K562 (cell line): ENCODE measurements around the gene WDR47. TPM values are rescaled to one million over a fixed set of nuclear protein-coding genes. Genes with fewer than 3 reads are reported as not detected.

Experiments used
- ADNP ChIP-seq: fragments of 200-800 bp; sonication (Bioruptor generic); IDR thresholded peaks from 2 replicates; pipeline ENCODE4 v1.6.1; 2016; ENCODE audit warnings: missing genetic modification characterization, missing compliant biosample characterization
- ATF1 ChIP-seq, 2 experiments: fragments of 450-650 bp in 1 of 2; IDR thresholded peaks; 2 replicates each; pipeline ENCODE4 v1.6.1; 2016; ENCODE audit warnings: missing compliant biosample characterization in 1 of 2, missing genetic modification characterization in 1 of 2
- DACH1 ChIP-seq: fragments of 450-650 bp; IDR thresholded peaks from 2 replicates; pipeline ENCODE4 v1.6.1; 2018; ENCODE audit not compliant: partially characterized antibody
- ELK1 ChIP-seq: sonication (generic); formaldehyde crosslinking; IDR thresholded peaks from 2 replicates; pipeline ENCODE4 v1.8.1; 2022; ENCODE audit warnings: missing genetic modification reagents
- HES1 ChIP-seq: fragments of 450-650 bp; IDR thresholded peaks from 2 replicates; pipeline ENCODE4 v1.6.1; 2016; ENCODE audit warnings: low read depth, mild to moderate bottlenecking, moderate library complexity
- HNRNPH1 ChIP-seq: fragments of 200-400 bp; formaldehyde crosslinking; optimal IDR thresholded peaks from 2 replicates; pipeline ENCODE3; 2017; ENCODE audit warnings: low read depth, mild to moderate bottlenecking, low read length, moderate library complexity
- MAFF ChIP-seq: IDR thresholded peaks from 2 replicates; pipeline ENCODE4 v1.6.1; 2012; ENCODE audit warnings: low read length, improper control_type of control experiment
- MAFG ChIP-seq: fragments of 450-650 bp; conservative IDR thresholded peaks from 2 replicates; pipeline ENCODE4 v1.6.1; 2016; ENCODE audit warnings: missing genetic modification characterization, missing compliant biosample characterization
- NFIX ChIP-seq: fragments of 250-450 bp; sonication (Bioruptor Pico); IDR thresholded peaks from 2 replicates; pipeline ENCODE4 v1.4.0; 2020; ENCODE audit warnings: low read depth, mild to moderate bottlenecking, moderate library complexity
- NR2C2 ChIP-seq, 2 experiments: fragments of 200-800 bp in 1 of 2; sonication (Bioruptor generic) in 1 of 2; sonication (generic) in 1 of 2; formaldehyde crosslinking in 1 of 2; IDR thresholded peaks; 2 replicates each; pipeline versions ENCODE4 v1.6.1 to v1.8.0; 2016 to 2022; ENCODE audit warnings: mild to moderate bottlenecking in 1 of 2, missing compliant biosample characterization in 1 of 2, missing genetic modification characterization in 1 of 2, missing genetic modification reagents in 1 of 2
- RBFOX2 ChIP-seq: fragments of 200-400 bp; formaldehyde crosslinking; IDR thresholded peaks from 2 replicates; pipeline ENCODE4 v1.6.1; 2017; ENCODE audit warnings: low read depth, mild to moderate bottlenecking, low read length, moderate library complexity
- SETDB1 ChIP-seq: IDR thresholded peaks from one replicate; pipeline ENCODE4 v1.6.1; 2012; ENCODE audit warnings: low read length, control low read depth, inconsistent platforms
- YY1 ChIP-seq, 3 experiments: IDR thresholded peaks; 2 replicates each; pipeline ENCODE4 v1.6.1; 2011; ENCODE audit warnings: low read length in 2 of 3, mild to moderate bottlenecking in 2 of 3, moderate library complexity in 2 of 3, borderline replicate concordance in 1 of 3, control low read depth in 1 of 3, low read depth in 1 of 3; ENCODE audit not compliant: insufficient read depth in 3 of 3, insufficient replicate concordance in 2 of 3, control insufficient read depth in 1 of 3, insufficient read length in 1 of 3; ENCODE audit errors: extremely low read depth in 1 of 3
- ZNF197 ChIP-seq: fragments of 200-800 bp; sonication (Bioruptor generic); IDR thresholded peaks from 2 replicates; pipeline ENCODE4 v1.6.1; 2016; ENCODE audit warnings: low read depth, missing genetic modification characterization, missing compliant biosample characterization
- ZNF445 ChIP-seq: fragments of 250-450 bp; sonication (Bioruptor Pico); IDR thresholded peaks from 2 replicates; pipeline ENCODE4 v1.4.0; 2020; ENCODE audit warnings: low read depth, mild to moderate bottlenecking, moderate library complexity
- polyA plus RNA-seq, 8 experiments: library from polyadenylated mRNA; depleted of rRNA in 4 of 8; stranded (reverse) in 5 of 8; unstranded in 3 of 8; fragments of >200 nt; fragmentation: Nextera tagmentation in 2 of 8; fragmentation: Illumina TruSeq in 1 of 8; extraction: Ambion mirVana in 2 of 8; extraction: Trizol in 1 of 8; gene quantifications; 2 replicates each; pipeline versions ENCODE4 v1.2.1 to v1.2.3, GENCODE V29; 2011 to 2014; ENCODE audit warnings: inconsistent platforms in 1 of 8, missing spikeins in 1 of 8
- total RNA-seq, 7 experiments: library from RNA; depleted of rRNA in 6 of 7; stranded (reverse); fragments of >200 nt in 6 of 7; fragmentation: Illumina TruSeq in 2 of 7; extraction: Trizol in 2 of 7; gene quantifications; 2 replicates each; pipeline versions ENCODE4 v1.2.1 to v1.2.3, GENCODE V29; 2011 to 2021; ENCODE audit warnings: low replicate concordance in 1 of 7
- TF ChIP-seq, protein P1 (sequence below): sonication (generic); IDR thresholded peaks from 2 replicates; pipeline ENCODE4 v1.6.1; 2016
- TF ChIP-seq, protein P2 (sequence below): sonication (generic); formaldehyde crosslinking; IDR thresholded peaks from 2 replicates; pipeline ENCODE4 v1.8.0; 2023; ENCODE audit warnings: missing genetic modification reagents, mild to moderate bottlenecking, borderline replicate concordance

WDR47 gene
- total and polyA plus RNA-seq, 9 of the 15 experiments (the other 6 are each of a cell fraction or from before 2014, with no cell fraction given), result 1.3 to 10.1 (median 4.9) TPM

- TF ChIP-seq HES1, result 0 out of 2 replicates have a peak, but pooled peaks have one; percentile 9
- no peak for TF ChIP-seq MAFG (tag)
- TF ChIP-seq DACH1, result peak; percentile 100
- no peak for TF ChIP-seq ZNF197 (CRISPR knock-in tag)
- TF ChIP-seq, protein P1, sequence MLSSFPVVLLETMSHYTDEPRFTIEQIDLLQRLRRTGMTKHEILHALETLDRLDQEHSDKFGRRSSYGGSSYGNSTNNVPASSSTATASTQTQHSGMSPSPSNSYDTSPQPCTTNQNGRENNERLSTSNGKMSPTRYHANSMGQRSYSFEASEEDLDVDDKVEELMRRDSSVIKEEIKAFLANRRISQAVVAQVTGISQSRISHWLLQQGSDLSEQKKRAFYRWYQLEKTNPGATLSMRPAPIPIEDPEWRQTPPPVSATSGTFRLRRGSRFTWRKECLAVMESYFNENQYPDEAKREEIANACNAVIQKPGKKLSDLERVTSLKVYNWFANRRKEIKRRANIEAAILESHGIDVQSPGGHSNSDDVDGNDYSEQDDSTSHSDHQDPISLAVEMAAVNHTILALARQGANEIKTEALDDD, result no peak
- TF ChIP-seq SETDB1, result no peak
- no peak; the same call in 1 of the 2 replicates for TF ChIP-seq ATF1 (CRISPR knock-in tag; IDR thresholded peaks at IDR 0.05)
- peak; percentile 97 for TF ChIP-seq ATF1 (tag; IDR thresholded peaks at IDR 0.05)
- TF ChIP-seq MAFF, result no peak
- no peak for TF ChIP-seq ADNP
- TF ChIP-seq RBFOX2, result peak; percentile 91
- TF ChIP-seq, protein P2, sequence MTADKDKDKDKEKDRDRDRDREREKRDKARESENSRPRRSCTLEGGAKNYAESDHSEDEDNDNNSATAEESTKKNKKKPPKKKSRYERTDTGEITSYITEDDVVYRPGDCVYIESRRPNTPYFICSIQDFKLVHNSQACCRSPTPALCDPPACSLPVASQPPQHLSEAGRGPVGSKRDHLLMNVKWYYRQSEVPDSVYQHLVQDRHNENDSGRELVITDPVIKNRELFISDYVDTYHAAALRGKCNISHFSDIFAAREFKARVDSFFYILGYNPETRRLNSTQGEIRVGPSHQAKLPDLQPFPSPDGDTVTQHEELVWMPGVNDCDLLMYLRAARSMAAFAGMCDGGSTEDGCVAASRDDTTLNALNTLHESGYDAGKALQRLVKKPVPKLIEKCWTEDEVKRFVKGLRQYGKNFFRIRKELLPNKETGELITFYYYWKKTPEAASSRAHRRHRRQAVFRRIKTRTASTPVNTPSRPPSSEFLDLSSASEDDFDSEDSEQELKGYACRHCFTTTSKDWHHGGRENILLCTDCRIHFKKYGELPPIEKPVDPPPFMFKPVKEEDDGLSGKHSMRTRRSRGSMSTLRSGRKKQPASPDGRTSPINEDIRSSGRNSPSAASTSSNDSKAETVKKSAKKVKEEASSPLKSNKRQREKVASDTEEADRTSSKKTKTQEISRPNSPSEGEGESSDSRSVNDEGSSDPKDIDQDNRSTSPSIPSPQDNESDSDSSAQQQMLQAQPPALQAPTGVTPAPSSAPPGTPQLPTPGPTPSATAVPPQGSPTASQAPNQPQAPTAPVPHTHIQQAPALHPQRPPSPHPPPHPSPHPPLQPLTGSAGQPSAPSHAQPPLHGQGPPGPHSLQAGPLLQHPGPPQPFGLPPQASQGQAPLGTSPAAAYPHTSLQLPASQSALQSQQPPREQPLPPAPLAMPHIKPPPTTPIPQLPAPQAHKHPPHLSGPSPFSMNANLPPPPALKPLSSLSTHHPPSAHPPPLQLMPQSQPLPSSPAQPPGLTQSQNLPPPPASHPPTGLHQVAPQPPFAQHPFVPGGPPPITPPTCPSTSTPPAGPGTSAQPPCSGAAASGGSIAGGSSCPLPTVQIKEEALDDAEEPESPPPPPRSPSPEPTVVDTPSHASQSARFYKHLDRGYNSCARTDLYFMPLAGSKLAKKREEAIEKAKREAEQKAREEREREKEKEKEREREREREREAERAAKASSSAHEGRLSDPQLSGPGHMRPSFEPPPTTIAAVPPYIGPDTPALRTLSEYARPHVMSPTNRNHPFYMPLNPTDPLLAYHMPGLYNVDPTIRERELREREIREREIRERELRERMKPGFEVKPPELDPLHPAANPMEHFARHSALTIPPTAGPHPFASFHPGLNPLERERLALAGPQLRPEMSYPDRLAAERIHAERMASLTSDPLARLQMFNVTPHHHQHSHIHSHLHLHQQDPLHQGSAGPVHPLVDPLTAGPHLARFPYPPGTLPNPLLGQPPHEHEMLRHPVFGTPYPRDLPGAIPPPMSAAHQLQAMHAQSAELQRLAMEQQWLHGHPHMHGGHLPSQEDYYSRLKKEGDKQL (CRISPR knock-in tag), result no peak
- no peak for TF ChIP-seq NR2C2 (CRISPR knock-in tag; IDR thresholded peaks at IDR 0.05)
- peak; percentile 75 for TF ChIP-seq NR2C2 (tag; IDR thresholded peaks at IDR 0.05)
- TF ChIP-seq NFIX, result no peak
- TF ChIP-seq ELK1 (CRISPR knock-in tag), result no peak
- TF ChIP-seq ZNF445 (CRISPR knock-in tag), result no peak
- peak in 2 of 3 experiments; percentile 58 to 69 for TF ChIP-seq YY1 (IDR thresholded peaks at IDR 0.05; ENCODE audit: borderline replicate concordance in 1 of 3, control insufficient read depth in 1 of 3, extremely low read depth in 1 of 3, insufficient read depth in 3 of 3, insufficient read length in 1 of 3, insufficient replicate concordance in 2 of 3, low read depth in 1 of 3, low read length in 2 of 3)
- no peak for TF ChIP-seq HNRNPH1
Observed at GRCh38 chr1:109075531-109076490, 33.9 kb upstream of the WDR47 start, which contains the start of gene TAF13 (continued).
